ENCODE results near the gene BRAT1.
"Not testable (repeated sequence)": the region's sequence is repeated elsewhere in the genome, so short reads cannot be mapped to it uniquely, and the experiment has no call there.

BRAT1 gene

DNA sequence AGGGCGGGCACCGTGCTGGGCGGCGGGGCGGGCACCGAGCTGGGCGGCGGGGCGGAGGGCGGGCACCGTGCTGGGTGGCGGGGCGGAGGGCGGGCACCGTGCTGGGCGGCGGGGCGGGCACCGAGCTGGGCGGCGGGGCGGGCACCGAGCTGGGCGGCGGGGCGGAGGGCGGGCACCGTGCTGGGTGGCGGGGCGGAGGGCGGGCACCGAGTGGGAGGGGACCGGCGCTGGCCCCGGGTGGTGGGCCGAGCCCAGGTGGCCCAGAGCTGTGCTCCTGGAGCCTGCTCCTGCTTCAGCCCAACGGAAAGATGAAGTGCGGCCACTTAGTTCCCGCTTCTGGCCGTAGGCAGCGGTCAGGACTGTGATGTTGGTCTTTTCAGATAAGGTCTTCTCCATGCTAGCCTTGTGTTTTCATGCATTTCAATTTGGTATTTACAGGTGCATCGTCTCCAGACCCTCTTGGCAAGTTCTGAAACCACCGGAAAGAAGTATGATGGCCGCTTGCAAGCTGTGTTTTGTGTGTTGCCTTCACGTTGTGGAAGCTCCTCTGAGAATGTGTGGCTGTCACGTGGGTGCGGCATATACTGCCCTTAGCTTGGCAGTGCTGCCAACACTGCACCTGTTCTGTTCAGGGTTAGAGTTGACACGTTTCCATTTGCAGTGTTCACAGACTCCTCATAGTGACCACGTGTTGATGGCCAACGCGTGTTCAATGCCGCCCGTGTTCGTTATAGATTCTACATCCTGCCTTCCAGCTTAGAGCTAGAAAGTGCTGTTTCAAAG is 28.7 kb upstream of the BRAT1 start:
- no peak for DNase-seq

- DNase-seq, result no peak
Observed at GRCh38 chr7:2582006-2582735, 26.8 kb upstream of the BRAT1 start.

DNA sequence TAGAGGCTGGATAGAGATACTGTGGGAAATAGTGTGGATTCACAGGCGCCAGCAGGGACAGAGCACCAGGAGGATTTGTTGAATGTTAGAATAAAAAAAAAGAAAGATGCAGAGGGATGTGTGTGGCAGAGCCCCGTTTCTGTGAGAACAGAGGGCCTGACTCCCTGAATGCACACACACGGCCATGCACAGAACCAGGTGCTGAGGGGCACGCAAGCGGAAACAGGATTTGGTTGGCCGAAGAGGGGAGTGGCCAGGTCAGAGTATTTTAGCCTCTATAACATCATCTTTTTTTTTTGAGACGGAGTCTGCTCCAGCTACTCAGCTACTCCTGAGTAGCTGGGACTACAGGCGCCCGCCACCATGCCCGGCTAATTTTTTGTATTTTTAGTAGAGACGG is 25.3 kb upstream of the BRAT1 start:
- no peak for DNase-seq

- no peak for DNase-seq
Observed at GRCh38 chr7:2577914-2578680, 22.8 kb upstream of the BRAT1 start.

GRCh38 chr7:2576742-2577491 is 21.6 kb upstream of the BRAT1 start:
- no peak for DNase-seq

GRCh38 chr7:2575733-2576340 is 20.5 kb upstream of the BRAT1 start:
- no peak for DNase-seq

- no peak for DNase-seq
Observed at GRCh38 chr7:2575046-2575732, 19.9 kb upstream of the BRAT1 start.

DNA sequence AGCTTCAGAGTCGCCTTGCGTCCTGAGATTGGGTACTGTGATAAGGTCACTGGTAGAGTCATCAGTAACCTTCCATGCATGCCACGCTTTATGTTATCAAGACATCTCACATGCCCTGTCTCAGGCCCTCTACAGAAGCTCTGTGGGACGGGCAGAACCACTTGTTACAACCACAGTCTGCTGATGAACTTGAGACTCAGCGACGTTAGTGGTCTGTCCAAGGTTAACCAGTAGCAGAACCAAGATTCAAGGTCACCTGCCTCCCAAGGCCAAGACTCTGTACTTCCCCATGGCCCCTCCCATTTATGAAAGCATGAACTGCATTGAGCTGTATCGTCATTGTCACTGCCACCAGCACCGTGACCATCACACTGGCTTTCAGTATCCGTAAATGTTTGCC is 18.4 kb upstream of the BRAT1 start:
- no peak for DNase-seq

DNA sequence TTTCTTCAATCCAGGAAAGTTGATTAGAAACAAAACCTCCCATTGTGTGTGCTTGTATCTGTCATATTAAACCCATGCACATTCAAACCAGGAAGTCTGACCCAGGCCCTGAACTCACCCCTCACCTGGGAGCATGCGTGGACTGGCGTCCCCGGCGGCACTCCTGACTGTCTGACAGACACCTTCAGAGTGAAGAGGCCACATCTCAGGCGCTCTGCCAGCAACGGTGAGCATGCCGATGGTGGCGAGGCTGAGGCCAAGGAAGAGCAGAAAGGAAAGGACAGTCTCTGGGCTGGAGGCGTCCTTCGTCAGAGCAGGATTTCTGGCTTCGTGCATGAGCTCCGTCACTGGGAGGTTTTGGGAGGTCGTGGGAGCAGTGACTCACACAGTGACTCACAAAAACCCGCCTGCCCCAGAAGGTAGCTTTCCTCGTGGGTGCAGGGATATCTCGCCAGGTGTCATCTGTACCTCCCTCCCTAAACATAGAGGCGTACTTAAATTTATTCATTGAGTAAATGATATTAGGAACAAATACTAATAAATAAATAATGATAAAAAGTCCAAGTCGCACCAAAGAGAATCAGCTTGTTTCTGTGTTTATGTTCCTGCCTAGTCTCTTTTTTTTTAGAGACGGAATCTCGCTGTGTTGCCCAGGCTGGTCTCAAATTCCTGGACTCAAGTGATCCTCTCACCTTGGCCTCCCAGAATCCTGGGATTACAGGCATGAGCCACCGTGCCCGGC is 16.9 kb upstream of the BRAT1 start:
- DNase-seq, result no peak

GRCh38 chr7:2571409-2571808 is 16.1 kb upstream of the BRAT1 start:
- DNase-seq, result no peak

DNA sequence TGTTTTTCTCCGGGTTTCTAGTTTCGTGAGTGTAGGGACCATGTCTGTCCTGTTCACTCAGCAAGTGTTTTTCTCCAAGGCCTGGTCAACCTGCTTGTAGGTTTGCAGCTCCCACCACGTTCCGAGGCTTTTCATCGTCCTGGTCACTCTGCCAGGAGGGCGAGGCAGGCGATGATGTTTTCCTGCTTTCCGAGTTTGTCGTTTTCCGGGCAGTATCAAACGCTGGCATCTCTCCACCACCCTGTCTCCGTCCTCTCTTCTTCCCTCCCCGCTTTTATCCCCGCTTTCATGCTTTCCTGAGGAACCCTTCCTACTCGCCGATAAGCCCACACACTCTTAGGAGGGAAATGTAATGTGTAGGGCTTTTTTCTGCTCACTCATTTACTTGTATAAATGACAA is 14.7 kb upstream of the BRAT1 start:
- no peak for DNase-seq

DNA sequence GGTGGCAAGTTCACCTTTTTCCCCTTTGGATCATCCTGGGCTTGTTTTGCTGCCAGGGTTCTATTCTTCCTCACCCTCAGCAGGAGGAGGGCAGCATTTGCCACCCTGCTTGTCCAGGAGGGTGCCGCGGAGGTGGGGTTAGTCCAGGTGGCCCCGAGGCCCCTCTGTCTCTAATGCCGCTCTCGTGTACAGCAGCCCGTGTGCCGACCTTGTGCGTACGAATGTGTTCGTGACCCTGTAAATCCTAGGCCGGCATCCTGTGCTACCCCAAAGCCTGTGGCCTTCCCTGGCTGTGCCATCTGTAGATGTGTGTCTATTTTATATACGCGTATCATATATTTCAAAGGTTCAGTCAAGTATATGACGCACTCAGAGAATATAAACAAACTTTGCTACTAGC is 14.1 kb upstream of the BRAT1 start:
- DNase-seq, result no peak

DNA sequence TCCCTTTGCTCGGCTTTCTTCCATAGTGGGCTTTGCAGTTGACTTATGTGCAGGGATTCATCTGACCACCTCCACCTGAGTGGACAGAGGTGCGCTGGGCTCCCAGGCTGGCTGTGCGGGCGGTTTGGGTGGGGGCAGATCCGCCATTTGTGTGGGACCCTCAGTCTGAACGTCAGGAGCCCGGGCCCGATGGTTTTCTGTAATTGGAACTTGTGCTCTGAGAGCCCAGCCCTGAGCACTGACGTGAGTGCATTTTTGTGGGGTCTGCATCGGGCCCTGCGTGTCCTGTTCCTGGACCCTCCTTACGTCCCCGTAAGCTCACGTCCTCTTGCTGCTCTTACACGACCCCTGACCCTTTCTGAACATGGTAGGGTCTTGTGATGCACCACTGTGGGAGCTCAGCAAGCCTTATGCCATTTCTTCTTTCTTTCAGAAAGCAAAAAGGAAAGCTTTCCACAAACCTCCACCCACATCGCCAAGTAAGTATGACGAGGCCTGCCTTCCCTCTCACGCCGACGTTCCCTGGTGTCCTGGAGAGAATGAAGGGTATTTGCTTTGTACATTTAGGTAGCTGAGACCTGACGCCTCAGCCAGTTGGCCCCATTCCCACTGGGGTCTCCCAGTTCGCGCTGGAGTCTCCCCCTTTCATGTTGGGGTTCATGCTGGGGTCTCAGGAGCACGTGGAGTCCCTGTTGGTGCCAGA is 13.3 kb upstream of the BRAT1 start:
- DNase-seq, result no peak

- no peak for DNase-seq
Observed at GRCh38 chr7:2567679-2568278, 12.5 kb upstream of the BRAT1 start.

DNA sequence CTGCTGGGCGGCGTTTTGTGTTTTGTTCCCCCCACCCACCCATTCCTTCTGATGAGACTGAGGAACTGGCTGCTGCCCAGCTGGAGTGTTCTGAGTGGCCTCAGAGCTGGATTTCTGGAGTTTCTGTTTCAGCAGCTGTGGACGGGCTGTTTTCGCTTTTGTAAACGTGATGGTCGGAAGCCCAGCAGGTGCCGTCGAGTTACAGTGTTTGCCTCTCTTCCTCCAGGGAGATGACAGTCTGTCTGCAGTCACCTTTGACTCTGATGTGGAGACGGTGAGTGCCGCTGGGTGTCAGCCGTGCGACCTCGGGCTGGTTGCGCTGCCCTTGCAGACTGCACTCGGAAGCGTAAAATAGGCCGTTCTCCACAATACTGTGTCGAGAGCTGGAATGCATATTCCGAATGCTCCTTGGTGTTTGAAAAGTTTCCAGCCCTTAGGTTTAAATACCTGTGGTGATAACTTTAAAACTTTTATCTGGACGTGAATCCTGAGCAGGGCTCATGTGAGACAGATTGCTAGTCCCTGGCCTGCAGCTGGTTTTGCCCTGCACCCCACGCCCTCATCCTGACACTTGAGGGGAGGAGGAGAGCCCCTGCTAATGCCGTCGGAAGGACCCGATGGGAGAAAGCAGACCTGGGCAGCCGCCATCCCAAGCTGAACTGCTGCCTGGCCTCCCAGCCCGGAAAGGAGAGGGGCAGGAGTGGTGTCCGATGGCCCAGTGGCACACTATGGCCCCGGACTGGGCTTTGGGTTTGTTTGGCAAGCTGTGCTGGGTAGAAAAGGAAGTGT is 11.8 kb upstream of the BRAT1 start:
- DNase-seq, result peak; percentile 61

- DNase-seq, result no peak
Observed at GRCh38 chr7:2566348-2566889, 11.1 kb upstream of the BRAT1 start.

- DNase-seq, result no peak
Observed at GRCh38 chr7:2564970-2565540, 9.7 kb upstream of the BRAT1 start.

DNA sequence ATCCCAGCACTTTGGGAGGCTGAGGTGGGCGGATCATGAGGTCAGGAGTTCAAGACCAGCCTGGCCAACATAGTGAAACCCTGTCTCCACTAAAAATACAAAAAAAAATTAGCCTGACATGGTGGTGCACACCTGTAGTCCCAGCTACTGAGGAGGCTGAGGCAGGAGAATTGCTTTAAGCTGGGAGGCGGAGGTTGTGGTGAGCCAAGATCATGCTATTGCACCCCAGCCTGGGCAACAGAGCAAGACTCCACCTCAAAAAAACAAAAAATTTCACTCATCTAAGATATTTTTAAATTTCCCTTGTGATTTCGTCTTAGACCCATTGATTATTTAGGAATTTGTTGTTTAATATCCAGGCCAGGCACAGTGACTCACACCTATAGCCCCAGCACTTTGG is 8.6 kb upstream of the BRAT1 start:
- not testable (repeated sequence) for DNase-seq
